Thymus (tissue), 11 donors: ENCODE results near the gene GPR108. TPM values are rescaled to one million over a fixed set of nuclear protein-coding genes. Genes with fewer than 3 reads are reported as not detected.
A peak's percentile ranks its signal among the peaks of the same experiment; 100 is the strongest.

Experiments
- DNase-seq, 9 donors: peaks; one replicate each; pipeline ENCODE4 v3.0.0-alpha.2; 2013; ENCODE audit warnings: low spot score in 9 of 9, low read depth in 6 of 9, missing footprints in 1 of 9
- H3K27ac ChIP-seq, 2 donors: one replicate each; pipeline ENCODE4 v1.5.1; 2013; ENCODE audit warnings: control low read depth in 1 of 2, low read depth in 1 of 2, low read length in 1 of 2, mild to moderate bottlenecking in 1 of 2, moderate library complexity in 1 of 2
- H3K27me3 ChIP-seq, 2 donors: one replicate each; pipeline ENCODE4 v1.5.1; 2013; ENCODE audit warnings: low read length in 1 of 2; ENCODE audit not compliant: control insufficient read depth in 2 of 2, insufficient read depth in 1 of 2
- H3K36me3 ChIP-seq, 2 donors: one replicate each; pipeline ENCODE4 v1.5.1; 2013; ENCODE audit warnings: low read length in 1 of 2, mild to moderate bottlenecking in 1 of 2, moderate library complexity in 1 of 2; ENCODE audit not compliant: control insufficient read depth in 2 of 2, insufficient read depth in 2 of 2
- H3K4me1 ChIP-seq, 2 donors: one replicate each; pipeline ENCODE4 v1.5.1; 2013; ENCODE audit warnings: low read length in 2 of 2; ENCODE audit not compliant: control insufficient read depth in 2 of 2, insufficient read depth in 2 of 2
- H3K4me3 ChIP-seq, 2 donors: one replicate each; pipeline ENCODE4 v1.5.1; 2013; ENCODE audit warnings: low read length in 2 of 2, control low read depth in 1 of 2, mild to moderate bottlenecking in 1 of 2
- H3K9me3 ChIP-seq, 2 donors: one replicate each; pipeline ENCODE4 v1.5.1; 2013; ENCODE audit warnings: low read length in 1 of 2, mild to moderate bottlenecking in 1 of 2; ENCODE audit not compliant: control insufficient read depth in 2 of 2, insufficient read depth in 1 of 2
- WGBS: extraction: QIAGEN DNeasy Blood & Tissue Kit; methylation state at CpG from one replicate; pipeline ENCODE4 v1.1.7; 2013; 5-methylcytosine and 5-hydroxymethylcytosine counted together
- polyA plus RNA-seq: library from polyadenylated mRNA; stranded (reverse); fragments of 200-250 nt; gene quantifications from one replicate; pipeline ENCODE4 v1.2.3, GENCODE V29; 2013
- total RNA-seq: library from RNA; stranded (reverse); fragments of 120-200 nt; gene quantifications from one replicate; pipeline ENCODE4 v1.2.4, GENCODE V29; 2013
- donor health status: healthy.

The GPR108 gene
- total and polyA plus RNA-seq, 2 donors: 34.9 to 106 TPM

GRCh38 chr19:6728346-6728745, 9.0 kb downstream of the GPR108 start:
- H3K27me3 ChIP-seq: no peaks in the 10 kb centered on the region
- no peaks in the 10 kb centered on the region for H3K9me3 ChIP-seq
- no peak overlapping the region for H3K4me3 ChIP-seq
- no peak overlapping the region for H3K27ac ChIP-seq
- H3K4me1 ChIP-seq: no peaks in the 10 kb centered on the region
- H3K36me3 ChIP-seq: peaks cover 11 to 32% of the 10 kb centered on the region in 2 donors
- DNase-seq: no peak
- 22% methylated on average over 8 of the region's 8 CpGs for WGBS

- H3K36me3 ChIP-seq: peaks cover 0 to 5% of the 10 kb centered on the region in 2 donors
- H3K4me3 ChIP-seq: no peak overlapping the region
- H3K27ac ChIP-seq: no peak overlapping the region
- no peaks in the 10 kb centered on the region for H3K27me3 ChIP-seq
- peaks cover 0 to 11% of the 10 kb centered on the region in 2 donors for H3K4me1 ChIP-seq
- DNase-seq: no peak
- no peaks in the 10 kb centered on the region for H3K9me3 ChIP-seq
- 98% methylated on average over 16 of the region's 16 CpGs for WGBS
Measured at GRCh38 chr19:6725513-6726231, 11.7 kb downstream of the GPR108 start.

- peaks cover 0 to 2% of the 10 kb centered on the region in 2 donors for H3K36me3 ChIP-seq
- DNase-seq: no peak
- no peaks in the 10 kb centered on the region for H3K9me3 ChIP-seq
- no peaks in the 10 kb centered on the region for H3K27me3 ChIP-seq
- H3K27ac ChIP-seq: peak overlapping the region in 1 of 2 donors; percentile 31
- H3K4me3 ChIP-seq: no peak overlapping the region
- 87% methylated on average over 15 of the region's 15 CpGs for WGBS
- peaks cover 0 to 11% of the 10 kb centered on the region in 2 donors for H3K4me1 ChIP-seq
Measured at GRCh38 chr19:6724631-6725492, 12.5 kb downstream of the GPR108 start.

GRCh38 chr19:6723738-6724137, 13.6 kb downstream of the GPR108 start:
- Histone ChIP-seq H3K4me3 (no peak overlapping the region), H3K27ac (no peak overlapping the region), H3K4me1 (peaks cover 0 to 11% of the 10 kb centered on the region in 2 donors), H3K36me3 (no peaks in the 10 kb centered on the region), H3K27me3 (no peaks in the 10 kb centered on the region), H3K9me3 (no peaks in the 10 kb centered on the region)
- 17% methylated on average over 5 of the region's 5 CpGs for WGBS
- peak in 1 of 9 donors; percentile 26 for DNase-seq

- Histone ChIP-seq H3K4me1 (peaks cover 0 to 11% of the 10 kb centered on the region in 2 donors), H3K27ac (peak overlapping the region in 1 of 2 donors; percentile 27), H3K9me3 (peaks cover 0 to 4% of the 10 kb centered on the region in 2 donors), H3K36me3 (no peaks in the 10 kb centered on the region), H3K27me3 (no peaks in the 10 kb centered on the region), H3K4me3 (no peak overlapping the region)
- WGBS: 59% methylated on average over 13 of the region's 13 CpGs
- peak in 1 of 9 donors; percentile 30 for DNase-seq
Measured at GRCh38 chr19:6723108-6723618, 14.2 kb downstream of the GPR108 start.

GRCh38 chr19:6721773-6722172, 15.6 kb downstream of the GPR108 start:
- DNase-seq: no peak
- Histone ChIP-seq H3K9me3 (peaks cover 0 to 7% of the 10 kb centered on the region in 2 donors), H3K27ac (no peak overlapping the region), H3K36me3 (no peaks in the 10 kb centered on the region), H3K27me3 (peaks cover 0 to 2% of the 10 kb centered on the region in 2 donors), H3K4me3 (no peak overlapping the region), H3K4me1 (peaks cover 0 to 11% of the 10 kb centered on the region in 2 donors)
- WGBS: 48% methylated on average over 5 of the region's 5 CpGs

- Histone ChIP-seq H3K9me3 (peaks cover 0 to 7% of the 10 kb centered on the region in 2 donors), H3K27ac (peak overlapping the region in 1 of 2 donors; percentile 52), H3K4me3 (no peak overlapping the region), H3K4me1 (peaks cover 0 to 11% of the 10 kb centered on the region in 2 donors), H3K36me3 (no peaks in the 10 kb centered on the region), H3K27me3 (peaks cover 0 to 2% of the 10 kb centered on the region in 2 donors)
- DNase-seq: no peak
Measured at GRCh38 chr19:6721138-6721474, 16.3 kb downstream of the GPR108 start.

- peaks cover 0 to 7% of the 10 kb centered on the region in 2 donors for H3K9me3 ChIP-seq
- 95% methylated on average over 4 of the region's 4 CpGs for WGBS
- no peak for DNase-seq
- H3K27ac ChIP-seq: peak within 1 kb of the TSS in 1 of 2 donors; percentile 52
- peak within 1 kb of the TSS in 1 of 2 donors; percentile 10 for H3K4me3 ChIP-seq
- no peaks in the 10 kb centered on the region for H3K36me3 ChIP-seq
- peaks cover 0 to 11% of the 10 kb centered on the region in 2 donors for H3K4me1 ChIP-seq
- peaks cover 0 to 2% of the 10 kb centered on the region in 2 donors for H3K27me3 ChIP-seq
Measured at GRCh38 chr19:6720369-6721137, 16.8 kb downstream of the GPR108 start, which contains the start of gene C3. Gene C3, minus strand, starts transcription at chr19:6720650. Its CDS starts 61 bp downstream, at chr19:6720589.
